ENCODE results near the gene GABBR2.
"Not testable (repeated sequence)": the region's sequence is repeated elsewhere in the genome, so short reads cannot be mapped to it uniquely, and the experiment has no call there.

Gene GABBR2

DNA sequence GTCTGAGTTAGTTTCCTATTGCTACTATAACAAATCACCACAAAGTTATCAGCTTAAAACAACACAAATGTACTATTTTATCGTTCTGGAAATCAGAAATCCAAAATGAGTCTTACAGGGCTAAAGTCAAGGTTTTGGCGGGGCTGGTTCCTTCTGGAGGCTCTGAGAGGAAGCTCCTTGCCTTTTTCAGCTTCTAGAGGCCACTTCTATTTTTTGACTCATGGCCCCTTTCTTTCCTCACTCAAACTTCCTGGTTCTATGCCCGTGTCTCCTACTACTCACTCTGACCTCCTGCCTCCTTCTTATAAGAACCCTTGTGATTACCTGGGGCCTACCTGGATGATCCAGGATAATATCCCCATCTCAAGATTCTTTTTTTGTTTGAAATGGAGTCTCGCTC lies 48.2 kb downstream of the GABBR2 start:
- TF ChIP-seq, protein P1, sequence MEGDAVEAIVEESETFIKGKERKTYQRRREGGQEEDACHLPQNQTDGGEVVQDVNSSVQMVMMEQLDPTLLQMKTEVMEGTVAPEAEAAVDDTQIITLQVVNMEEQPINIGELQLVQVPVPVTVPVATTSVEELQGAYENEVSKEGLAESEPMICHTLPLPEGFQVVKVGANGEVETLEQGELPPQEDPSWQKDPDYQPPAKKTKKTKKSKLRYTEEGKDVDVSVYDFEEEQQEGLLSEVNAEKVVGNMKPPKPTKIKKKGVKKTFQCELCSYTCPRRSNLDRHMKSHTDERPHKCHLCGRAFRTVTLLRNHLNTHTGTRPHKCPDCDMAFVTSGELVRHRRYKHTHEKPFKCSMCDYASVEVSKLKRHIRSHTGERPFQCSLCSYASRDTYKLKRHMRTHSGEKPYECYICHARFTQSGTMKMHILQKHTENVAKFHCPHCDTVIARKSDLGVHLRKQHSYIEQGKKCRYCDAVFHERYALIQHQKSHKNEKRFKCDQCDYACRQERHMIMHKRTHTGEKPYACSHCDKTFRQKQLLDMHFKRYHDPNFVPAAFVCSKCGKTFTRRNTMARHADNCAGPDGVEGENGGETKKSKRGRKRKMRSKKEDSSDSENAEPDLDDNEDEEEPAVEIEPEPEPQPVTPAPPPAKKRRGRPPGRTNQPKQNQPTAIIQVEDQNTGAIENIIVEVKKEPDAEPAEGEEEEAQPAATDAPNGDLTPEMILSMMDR (IDR thresholded peaks at IDR 0.05; ENCODE audit: unreplicated experiment in 3 of 3) = no peak
- peaks cover 24% of the 10 kb centered on the region for H3K4me1 Mint-ChIP-seq
- H3K4me3 Mint-ChIP-seq = no peak overlapping the region
- H3K27me3 Mint-ChIP-seq (ENCODE audit: low read depth) = no peaks in the 10 kb centered on the region
- H3K27ac Mint-ChIP-seq = no peak overlapping the region
- H3K9me3 Mint-ChIP-seq = no peaks in the 10 kb centered on the region
- no peaks in the 10 kb centered on the region for H3K36me3 Mint-ChIP-seq (ENCODE audit: low read depth)

DNA sequence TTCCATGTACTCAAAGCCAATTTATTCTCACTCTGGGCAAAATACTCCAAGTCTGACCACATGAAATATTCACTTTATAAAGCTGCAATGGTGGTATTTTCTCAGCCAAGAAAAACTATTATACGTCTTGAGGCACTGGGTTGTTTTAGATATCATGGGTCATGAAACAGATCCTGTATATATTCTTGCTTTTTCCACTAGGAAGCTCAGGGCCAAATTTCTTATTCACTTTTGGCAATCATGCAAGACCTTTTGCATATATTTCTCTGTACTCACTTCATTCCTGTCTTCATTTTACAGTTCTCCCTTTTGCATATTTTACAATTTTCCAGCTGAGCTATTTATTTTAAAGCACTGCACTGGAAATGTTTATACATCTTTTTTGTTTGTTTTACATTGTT lies 49.8 kb downstream of the GABBR2 start:
- Mint-ChIP-seq H3K4me1 (peaks cover 24% of the 10 kb centered on the region), H3K27me3 (ENCODE audit: low read depth) (peaks cover 5% of the 10 kb centered on the region), H3K4me3 (no peak overlapping the region), H3K27ac (peak overlapping the region; percentile 13 to 83 (median 81)), H3K9me3 (no peaks in the 10 kb centered on the region), H3K36me3 (ENCODE audit: low read depth) (no peaks in the 10 kb centered on the region)
- TF ChIP-seq, protein P1 (IDR thresholded peaks at IDR 0.05; ENCODE audit: unreplicated experiment in 3 of 3) = no peak

DNA sequence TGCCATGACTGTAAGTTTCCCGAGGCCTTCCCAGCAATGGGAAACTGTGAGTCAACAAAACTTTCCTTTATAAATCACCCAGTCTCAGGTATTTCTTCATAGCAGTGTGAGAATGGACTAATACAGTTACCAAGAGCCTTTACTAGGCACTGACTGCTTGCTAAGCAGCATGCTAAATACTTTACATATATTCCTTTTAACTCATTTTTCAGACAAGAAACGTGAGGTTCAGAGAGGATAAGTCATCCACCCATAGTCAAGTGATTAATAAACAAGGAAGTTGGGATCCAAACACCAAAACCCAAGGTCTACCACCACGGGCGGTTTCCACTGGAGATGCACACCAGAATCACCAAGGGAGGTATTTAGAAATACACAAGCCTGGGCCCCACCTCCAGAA lies 50.8 kb downstream of the GABBR2 start:
- Mint-ChIP-seq H3K4me3 (no peak overlapping the region), H3K36me3 (ENCODE audit: low read depth) (no peaks in the 10 kb centered on the region)

DNA sequence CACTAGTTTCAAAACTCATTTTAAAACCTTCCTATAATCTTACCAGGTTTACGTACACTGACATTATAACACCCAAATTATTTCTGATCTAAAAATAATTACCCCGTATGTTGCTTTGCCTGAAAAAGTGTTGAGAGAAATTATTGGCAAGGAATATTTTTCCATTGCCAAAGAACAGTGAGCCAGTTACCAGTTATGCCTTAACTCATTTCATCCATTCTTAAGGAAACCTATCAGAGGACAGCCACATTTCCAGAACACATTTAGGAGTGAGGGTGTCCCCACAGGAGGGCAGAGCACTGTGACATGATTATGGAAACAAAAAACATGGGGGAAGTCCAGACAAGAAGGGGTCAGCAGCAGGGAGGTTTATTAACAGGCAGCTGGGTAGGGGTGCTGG lies 52.2 kb downstream of the GABBR2 start:
- H3K4me1 Mint-ChIP-seq = peaks cover 24% of the 10 kb centered on the region
- H3K9me3 Mint-ChIP-seq = no peaks in the 10 kb centered on the region
- no peak overlapping the region for H3K4me3 Mint-ChIP-seq
- no peaks in the 10 kb centered on the region for H3K36me3 Mint-ChIP-seq (ENCODE audit: low read depth)
- H3K27me3 Mint-ChIP-seq (ENCODE audit: low read depth) = peaks cover 12% of the 10 kb centered on the region
- TF ChIP-seq, protein P1 (IDR thresholded peaks at IDR 0.05; ENCODE audit: unreplicated experiment in 3 of 3) = no peak
- peak overlapping the region in 1 of 3 experiments; percentile 23 for H3K27ac Mint-ChIP-seq

More for the DNA sequence above, 50.8 kb downstream of the GABBR2 start:
- H3K9me3 Mint-ChIP-seq = no peaks in the 10 kb centered on the region
- peaks cover 24% of the 10 kb centered on the region for H3K4me1 Mint-ChIP-seq
- peaks cover 5% of the 10 kb centered on the region for H3K27me3 Mint-ChIP-seq (ENCODE audit: low read depth)
- TF ChIP-seq, protein P1 (IDR thresholded peaks at IDR 0.05; ENCODE audit: unreplicated experiment in 3 of 3) = no peak
- no peak overlapping the region for H3K27ac Mint-ChIP-seq

DNA sequence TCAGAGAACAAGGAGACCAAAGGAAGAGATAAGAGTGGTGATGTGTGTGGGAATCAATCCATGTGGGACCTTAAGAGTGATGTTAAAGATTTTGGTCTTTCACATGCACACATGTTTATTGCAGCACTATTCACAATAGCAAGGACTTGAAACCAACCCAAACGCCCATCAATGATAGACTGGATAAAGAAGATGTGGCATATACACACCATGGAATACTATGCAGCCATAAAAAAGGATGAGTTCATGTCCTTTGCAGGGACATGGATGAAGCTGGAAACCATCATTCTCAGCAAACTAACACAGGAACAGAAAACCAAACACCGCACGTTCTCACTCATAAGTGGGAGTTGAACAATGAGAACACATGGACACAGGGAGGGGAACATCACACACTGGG lies 53.3 kb downstream of the GABBR2 start:
- H3K4me3 Mint-ChIP-seq; H3K9me3 Mint-ChIP-seq; H3K36me3 Mint-ChIP-seq (ENCODE audit: low read depth); H3K27ac Mint-ChIP-seq: not testable (repeated sequence)
- Mint-ChIP-seq H3K4me1 (peaks cover 24% of the 10 kb centered on the region), H3K27me3 (ENCODE audit: low read depth) (peaks cover 16% of the 10 kb centered on the region)

DNA sequence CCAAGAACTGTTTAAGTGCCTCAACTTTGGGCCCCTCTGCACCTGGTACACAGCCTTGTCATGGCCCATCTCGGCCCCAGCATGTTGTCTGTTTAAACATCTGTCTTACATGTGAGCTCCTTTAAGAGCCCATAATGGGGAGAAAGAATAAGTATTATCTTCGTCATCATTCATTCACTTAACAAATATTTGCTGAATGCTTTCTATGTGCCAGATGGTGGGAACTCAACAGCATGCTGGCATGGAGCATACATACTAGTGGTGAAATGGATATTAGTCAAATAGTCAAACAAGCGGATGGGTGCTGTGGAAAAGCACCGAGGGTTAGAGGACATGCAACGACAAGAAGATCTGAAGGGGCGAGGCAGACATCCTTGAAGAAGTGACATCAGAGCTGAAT lies 54.5 kb downstream of the GABBR2 start:
- Mint-ChIP-seq H3K9me3 (no peaks in the 10 kb centered on the region), H3K4me1 (peaks cover 22% of the 10 kb centered on the region), H3K4me3 (no peak overlapping the region), H3K36me3 (ENCODE audit: low read depth) (no peaks in the 10 kb centered on the region), H3K27me3 (ENCODE audit: low read depth) (peaks cover 26% of the 10 kb centered on the region), H3K27ac (no peak overlapping the region)
- TF ChIP-seq, protein P1 (IDR thresholded peaks at IDR 0.05; ENCODE audit: unreplicated experiment in 3 of 3) = no peak
